Measurements from ENCODE around the gene CATSPERB.

The CATSPERB gene

GRCh38 chr14:91660790-91661189 is 71.1 kb downstream of the CATSPERB start:
- no peak overlapping the region for H3K4me3 ChIP-seq (ENCODE audit: low read depth, low read length)
- no peak for TF ChIP-seq CTCF (IDR thresholded peaks at IDR 0.05; ENCODE audit: low read depth, low read length, missing control alignments)
- in situ Hi-C loops (cut with HindIII; ENCODE audit: low sequenced_read_pairs) = no loop called here
- no peak for DNase-seq (ENCODE audit: low read depth)

GRCh38 chr14:91654836-91655235 is 77.0 kb downstream of the CATSPERB start:
- H3K4me3 ChIP-seq (ENCODE audit: low read depth, low read length) = no peak overlapping the region
- no peak for TF ChIP-seq CTCF (IDR thresholded peaks at IDR 0.05; ENCODE audit: low read depth, low read length, missing control alignments)
- no peak for DNase-seq (ENCODE audit: low read depth)
- in situ Hi-C loops (cut with HindIII; ENCODE audit: low sequenced_read_pairs) = loop anchor here (5.0 kb wide), 1 partner anchor 262 kb away; no protein-coding TSS in a partner anchor

DNA sequence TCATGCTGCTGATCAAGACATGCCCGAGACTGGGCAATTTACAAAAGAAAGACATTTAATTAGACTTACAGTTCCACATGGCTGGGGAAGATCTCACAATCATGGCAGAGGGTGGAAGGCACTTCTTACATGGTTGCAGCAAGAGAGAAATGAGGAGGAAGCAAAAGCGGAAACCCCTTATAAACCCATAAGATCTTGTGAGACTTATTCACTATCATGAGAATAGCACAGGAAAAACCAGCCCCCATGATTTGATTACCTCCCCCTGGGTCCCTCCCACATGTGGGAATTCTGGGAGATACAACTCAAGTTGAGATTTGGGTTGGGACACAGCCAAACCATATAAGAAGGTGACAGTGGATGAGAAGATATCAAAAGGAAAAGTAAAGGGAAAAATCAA is 78.4 kb downstream of the CATSPERB start:
- no peak overlapping the region for H3K4me3 ChIP-seq (ENCODE audit: low read depth, low read length)
- in situ Hi-C loops (cut with HindIII; ENCODE audit: low sequenced_read_pairs) = loop anchor here (5.0 kb wide), 1 partner anchor 264 kb away; no protein-coding TSS in a partner anchor
- TF ChIP-seq CTCF (IDR thresholded peaks at IDR 0.05; ENCODE audit: low read depth, low read length, missing control alignments) = no peak
- DNase-seq (ENCODE audit: low read depth) = no peak

DNA sequence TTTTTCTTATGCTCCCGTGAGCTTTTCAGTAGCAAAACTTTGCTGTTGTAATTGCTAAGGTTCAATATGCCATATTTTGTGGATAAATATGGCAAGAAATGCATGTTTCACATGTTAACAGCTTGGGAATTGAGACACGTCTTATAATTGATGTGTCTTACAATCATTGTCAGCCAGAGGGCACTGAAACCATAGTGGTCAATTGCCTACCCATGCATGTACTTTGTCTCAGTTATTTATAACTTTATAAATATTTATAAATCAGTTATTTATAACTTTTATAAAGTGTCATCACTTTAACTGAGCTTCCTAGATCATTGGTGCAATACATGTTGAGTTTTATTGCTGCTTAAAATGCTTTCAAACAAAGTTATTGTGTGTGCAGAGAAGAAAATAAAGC is 82.0 kb downstream of the CATSPERB start:
- in situ Hi-C loops (cut with HindIII; ENCODE audit: low sequenced_read_pairs) = loop anchor here (5.0 kb wide), 1 partner anchor 267 kb away; no protein-coding TSS in a partner anchor
- DNase-seq (ENCODE audit: low read depth) = peak; percentile 26
- no peak overlapping the region for H3K4me3 ChIP-seq (ENCODE audit: low read depth, low read length)
- TF ChIP-seq CTCF (IDR thresholded peaks at IDR 0.05; ENCODE audit: low read depth, low read length, missing control alignments) = peak; percentile 48

DNA sequence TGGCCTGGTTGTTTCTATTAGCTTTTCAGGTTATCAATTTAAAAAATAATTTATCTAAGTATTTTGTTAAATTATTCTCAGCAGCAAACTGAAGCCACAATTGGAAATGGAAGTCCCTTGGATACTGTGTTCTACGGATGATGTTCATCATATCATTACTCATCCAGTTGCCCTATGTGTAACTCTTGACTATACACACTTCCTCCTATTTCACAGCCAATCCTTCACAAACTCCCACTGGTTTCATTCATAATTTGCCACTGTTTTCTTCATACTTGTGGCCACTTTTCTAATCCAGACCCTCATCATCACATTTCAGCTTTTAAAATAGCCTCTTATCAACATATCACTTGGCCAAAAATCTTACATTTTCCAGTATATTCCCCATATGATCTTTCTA is 84.0 kb downstream of the CATSPERB start:
- no peak overlapping the region for H3K4me3 ChIP-seq (ENCODE audit: low read depth, low read length)
- DNase-seq (ENCODE audit: low read depth) = no peak
- no peak for TF ChIP-seq CTCF (IDR thresholded peaks at IDR 0.05; ENCODE audit: low read depth, low read length, missing control alignments)
- in situ Hi-C loops (cut with HindIII; ENCODE audit: low sequenced_read_pairs) = no loop called here

- DNase-seq (ENCODE audit: low read depth) = no peak
- TF ChIP-seq CTCF (IDR thresholded peaks at IDR 0.05; ENCODE audit: low read depth, low read length, missing control alignments) = no peak
- in situ Hi-C loops (cut with HindIII; ENCODE audit: low sequenced_read_pairs) = no loop called here
- no peak overlapping the region for H3K4me3 ChIP-seq (ENCODE audit: low read depth, low read length)
Observed at GRCh38 chr14:91636604-91637003, 95.3 kb downstream of the CATSPERB start.

DNA sequence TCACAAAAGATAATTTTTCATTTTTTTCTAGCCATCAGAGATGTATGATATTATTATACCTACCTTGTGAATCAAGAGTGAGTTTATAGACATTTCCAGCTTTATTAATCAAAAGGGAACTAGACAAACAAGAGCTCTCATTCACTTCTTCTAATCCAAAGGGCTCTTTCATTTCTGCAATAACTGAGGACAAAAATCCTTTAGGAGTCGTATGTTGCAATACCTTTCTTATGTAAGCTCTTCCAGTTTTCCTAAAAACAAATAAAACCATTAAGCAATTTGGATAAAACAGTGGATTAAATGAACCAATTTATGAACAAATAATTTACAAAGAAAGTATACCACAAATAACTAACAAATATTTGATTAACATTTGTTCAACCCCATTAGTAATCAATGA is 107.1 kb downstream of the CATSPERB start:
- in situ Hi-C loops (cut with HindIII; ENCODE audit: low sequenced_read_pairs) = loop anchor here (5.0 kb wide), 1 partner anchor 42 kb away; no protein-coding TSS in a partner anchor
- TF ChIP-seq CTCF (IDR thresholded peaks at IDR 0.05; ENCODE audit: low read depth, low read length, missing control alignments) = no peak
- no peak overlapping the region for H3K4me3 ChIP-seq (ENCODE audit: low read depth, low read length)
- no peak for DNase-seq (ENCODE audit: low read depth)
